GM13976 (cell line): ENCODE measurements around the gene CCER1.

ENCODE experiments used
- DNase-seq: peaks from one replicate; pipeline ENCODE4 v3.0.0; 2012; ENCODE audit warnings: low spot score
- CTCF ChIP-seq: IDR thresholded peaks from 2 replicates; pipeline ENCODE4 v1.5.1; 2012; ENCODE audit warnings: borderline replicate concordance, mild to moderate bottlenecking; ENCODE audit not compliant: insufficient read depth; ENCODE audit errors: extremely low read depth, missing control alignments, control extremely low read depth
- in situ Hi-C: fragments of 300-500 bp; cut with MboI; formaldehyde crosslinking; loops from one replicate; pipeline ENCODE4 v1.12.0; 2022; ENCODE audit warnings: low sequenced_read_pairs, mixed read lengths, inconsistent platforms; ENCODE audit not compliant: unreplicated experiment

Gene CCER1

GRCh38 chr12:90924406-90924805 is 30.6 kb downstream of the CCER1 start:
- in situ Hi-C loops, result loop anchor here (25.0 kb wide), 1 partner anchor 1387 kb away; the partner anchor contains the start of gene POC1B
- no peak for TF ChIP-seq CTCF
- DNase-seq, result no peak

- DNase-seq, result no peak
- no peak for TF ChIP-seq CTCF
- in situ Hi-C loops, result loop anchor here (25.0 kb wide), 1 partner anchor 1385 kb away; the partner anchor contains the start of gene POC1B
Observed at GRCh38 chr12:90922145-90922627, 32.8 kb downstream of the CCER1 start.

GRCh38 chr12:90921536-90921935 is 33.4 kb downstream of the CCER1 start:
- in situ Hi-C loops, result loop anchor here (25.0 kb wide), 1 partner anchor 1384 kb away; the partner anchor contains the start of gene POC1B
- no peak for TF ChIP-seq CTCF
- DNase-seq, result no peak

- TF ChIP-seq CTCF, result no peak
- in situ Hi-C loops, result loop anchor here (25.0 kb wide), 1 partner anchor 1383 kb away; the partner anchor contains the start of gene POC1B
- DNase-seq, result no peak
Observed at GRCh38 chr12:90920222-90920621, 34.8 kb downstream of the CCER1 start.

GRCh38 chr12:90917431-90917830 is 37.5 kb downstream of the CCER1 start:
- no peak for DNase-seq
- TF ChIP-seq CTCF, result no peak
- in situ Hi-C loops, result loop anchor here (25.0 kb wide), 1 partner anchor 1380 kb away; the partner anchor contains the start of gene POC1B

GRCh38 chr12:90916516-90916915 is 38.5 kb downstream of the CCER1 start:
- no peak for DNase-seq
- in situ Hi-C loops, result loop anchor here (25.0 kb wide), 1 partner anchor 1379 kb away; the partner anchor contains the start of gene POC1B
- no peak for TF ChIP-seq CTCF
